ENCODE results near the gene CPA5. TPM values are rescaled to one million over a fixed set of nuclear protein-coding genes. Genes with fewer than 3 reads are reported as not detected.

Gene CPA5
- total RNA-seq, 1 donor from 2014 or later = not detected

DNA sequence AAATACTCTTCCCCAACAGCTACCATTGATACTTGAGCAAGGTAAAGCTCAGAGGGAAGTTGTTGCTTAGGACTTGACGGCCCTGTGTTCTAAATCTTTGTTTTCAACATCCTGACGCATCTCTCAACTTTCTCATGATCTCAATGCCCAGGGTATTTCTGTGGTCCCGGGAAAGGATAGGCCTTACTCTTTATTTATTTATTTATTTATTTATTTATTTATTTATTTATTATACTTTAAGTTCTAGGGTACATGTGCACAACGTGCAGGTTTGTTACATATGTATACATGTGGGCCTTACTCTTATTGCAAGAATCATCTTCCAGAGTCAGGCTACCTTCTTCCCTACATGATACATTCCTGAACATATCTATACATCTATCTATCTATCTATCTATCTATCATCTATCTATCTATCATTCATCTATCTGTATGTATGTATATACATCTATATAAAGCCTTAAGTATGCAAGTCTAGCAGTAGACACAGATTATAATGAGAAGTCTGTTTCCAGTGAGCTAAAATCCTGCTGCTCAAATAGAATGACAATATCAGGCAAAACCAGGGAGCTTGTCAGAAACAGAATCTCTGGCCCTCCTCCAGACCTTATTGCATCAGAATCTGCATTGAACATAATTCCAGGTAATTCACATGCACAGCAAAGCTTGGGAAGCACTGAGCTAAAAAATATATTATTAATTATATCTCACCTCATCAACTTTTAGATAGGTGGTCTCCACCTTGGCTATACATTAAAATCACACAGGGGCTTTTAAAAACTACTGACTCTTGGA is 12.2 kb upstream of the CPA5 start:
- no peak overlapping the region for H3K4me3 ChIP-seq
- H3K27me3 ChIP-seq = no peaks in the 10 kb centered on the region
- no peaks in the 10 kb centered on the region for H3K36me3 ChIP-seq
- no peaks in the 10 kb centered on the region for H3K9me3 ChIP-seq
- no peak overlapping the region for H3K27ac ChIP-seq
- H3K4me1 ChIP-seq = no peaks in the 10 kb centered on the region
- TF ChIP-seq, protein P1, sequence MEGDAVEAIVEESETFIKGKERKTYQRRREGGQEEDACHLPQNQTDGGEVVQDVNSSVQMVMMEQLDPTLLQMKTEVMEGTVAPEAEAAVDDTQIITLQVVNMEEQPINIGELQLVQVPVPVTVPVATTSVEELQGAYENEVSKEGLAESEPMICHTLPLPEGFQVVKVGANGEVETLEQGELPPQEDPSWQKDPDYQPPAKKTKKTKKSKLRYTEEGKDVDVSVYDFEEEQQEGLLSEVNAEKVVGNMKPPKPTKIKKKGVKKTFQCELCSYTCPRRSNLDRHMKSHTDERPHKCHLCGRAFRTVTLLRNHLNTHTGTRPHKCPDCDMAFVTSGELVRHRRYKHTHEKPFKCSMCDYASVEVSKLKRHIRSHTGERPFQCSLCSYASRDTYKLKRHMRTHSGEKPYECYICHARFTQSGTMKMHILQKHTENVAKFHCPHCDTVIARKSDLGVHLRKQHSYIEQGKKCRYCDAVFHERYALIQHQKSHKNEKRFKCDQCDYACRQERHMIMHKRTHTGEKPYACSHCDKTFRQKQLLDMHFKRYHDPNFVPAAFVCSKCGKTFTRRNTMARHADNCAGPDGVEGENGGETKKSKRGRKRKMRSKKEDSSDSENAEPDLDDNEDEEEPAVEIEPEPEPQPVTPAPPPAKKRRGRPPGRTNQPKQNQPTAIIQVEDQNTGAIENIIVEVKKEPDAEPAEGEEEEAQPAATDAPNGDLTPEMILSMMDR (IDR thresholded peaks at IDR 0.05) = no peak
- TF ChIP-seq POLR2AphosphoS5 (IDR thresholded peaks at IDR 0.05; ENCODE audit: insufficient read depth in 1 of 2, low read depth in 1 of 2) (no peak), POLR2A (IDR thresholded peaks at IDR 0.05) (no peak)
- intact Hi-C loops (cut with DNase I) = no loop called here
- DNase-seq (ENCODE audit: extremely low spot score in 2 of 2) = no peak

DNA sequence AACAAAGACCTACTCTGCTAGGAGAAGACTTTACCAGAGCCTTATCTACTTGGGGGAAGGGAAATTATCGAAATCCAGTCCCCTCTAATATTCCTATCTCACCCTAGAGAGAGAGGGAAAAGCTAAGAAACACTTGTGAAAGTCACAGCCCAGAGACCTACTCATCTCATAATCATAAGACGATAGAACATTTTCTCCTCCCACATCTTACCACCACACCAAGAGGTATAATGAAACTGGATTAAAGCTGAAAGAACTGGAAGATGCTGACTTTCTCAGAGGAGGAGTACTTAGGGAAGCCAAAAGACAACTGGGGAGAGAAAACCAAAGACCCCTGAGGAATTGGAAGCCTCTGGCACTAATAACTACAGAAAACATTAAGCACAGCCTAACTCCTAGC is 10.8 kb upstream of the CPA5 start:
- TF ChIP-seq POLR2A (IDR thresholded peaks at IDR 0.05) (no peak), POLR2AphosphoS5 (IDR thresholded peaks at IDR 0.05; ENCODE audit: insufficient read depth in 1 of 2, low read depth in 1 of 2) (no peak)
- TF ChIP-seq, protein P1 (IDR thresholded peaks at IDR 0.05) = no peak
- Histone ChIP-seq H3K9me3 (no peaks in the 10 kb centered on the region), H3K4me3 (no peak overlapping the region), H3K36me3 (no peaks in the 10 kb centered on the region), H3K4me1 (no peaks in the 10 kb centered on the region), H3K27me3 (no peaks in the 10 kb centered on the region), H3K27ac (no peak overlapping the region)
- intact Hi-C loops (cut with DNase I) = no loop called here
- DNase-seq (ENCODE audit: extremely low spot score in 2 of 2) = no peak

DNA sequence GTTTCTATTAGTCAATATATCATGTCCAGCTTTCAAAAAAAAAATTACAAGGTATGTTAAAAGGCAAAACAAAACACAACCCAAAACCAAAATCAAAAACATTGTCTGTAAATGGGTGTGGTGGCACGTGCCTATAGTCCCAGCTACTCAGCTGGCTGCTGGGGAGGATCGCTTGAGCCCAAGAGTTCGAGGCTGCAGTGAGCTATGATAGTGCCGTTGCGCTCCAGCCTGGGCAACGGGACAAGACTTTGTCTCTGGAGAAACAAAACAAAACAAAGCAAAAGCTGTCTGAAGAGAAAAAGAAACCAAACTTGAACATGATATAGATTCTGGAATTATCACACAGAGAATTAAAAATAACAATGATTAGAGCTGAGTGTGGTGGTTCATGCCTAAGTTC is 10.3 kb upstream of the CPA5 start:
- no peak for DNase-seq (ENCODE audit: extremely low spot score in 2 of 2)
- H3K27ac ChIP-seq = no peak overlapping the region
- TF ChIP-seq POLR2A (IDR thresholded peaks at IDR 0.05) (no peak), POLR2AphosphoS5 (IDR thresholded peaks at IDR 0.05; ENCODE audit: insufficient read depth in 1 of 2, low read depth in 1 of 2) (no peak)
- TF ChIP-seq, protein P1 (IDR thresholded peaks at IDR 0.05) = no peak
- H3K4me1 ChIP-seq = no peaks in the 10 kb centered on the region
- no peaks in the 10 kb centered on the region for H3K9me3 ChIP-seq
- H3K36me3 ChIP-seq = no peaks in the 10 kb centered on the region
- intact Hi-C loops (cut with DNase I) = no loop called here
- H3K27me3 ChIP-seq = no peaks in the 10 kb centered on the region
- H3K4me3 ChIP-seq = no peak overlapping the region

DNA sequence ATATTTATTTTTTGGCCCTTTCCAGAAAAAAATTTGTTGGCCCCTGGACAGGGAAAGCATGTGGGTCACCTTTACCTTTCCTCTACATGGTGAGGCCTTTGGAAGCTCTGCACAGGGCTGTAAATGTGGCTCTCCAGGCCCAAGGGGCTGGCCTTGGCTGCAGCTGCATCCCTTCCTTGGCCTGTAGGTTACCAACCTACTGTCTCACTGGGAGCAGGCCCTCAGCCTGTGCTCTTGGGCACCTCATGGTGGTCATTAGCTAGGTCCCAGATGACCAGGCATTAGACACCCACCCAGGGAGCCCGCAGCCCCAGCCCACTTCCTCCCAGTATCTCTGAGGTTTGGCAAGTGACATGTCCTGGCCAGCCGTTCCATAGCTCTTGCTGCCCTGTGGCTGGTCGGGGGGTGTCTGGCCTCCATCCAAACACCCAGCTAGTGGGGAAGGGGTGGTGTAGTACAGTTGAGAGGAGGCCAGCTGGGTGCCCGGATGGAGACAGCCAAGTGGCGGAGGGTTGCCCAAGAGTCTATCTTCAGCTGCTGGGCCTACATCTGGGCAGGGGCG is 7.1 kb upstream of the CPA5 start:
- Histone ChIP-seq H3K27ac (no peak overlapping the region), H3K27me3 (no peaks in the 10 kb centered on the region), H3K4me1 (no peaks in the 10 kb centered on the region), H3K4me3 (no peak overlapping the region), H3K9me3 (no peaks in the 10 kb centered on the region), H3K36me3 (no peaks in the 10 kb centered on the region)
- intact Hi-C loops (cut with DNase I) = no loop called here
- TF ChIP-seq POLR2AphosphoS5 (IDR thresholded peaks at IDR 0.05; ENCODE audit: insufficient read depth in 1 of 2, low read depth in 1 of 2) (no peak), POLR2A (IDR thresholded peaks at IDR 0.05) (no peak)
- TF ChIP-seq, protein P1 (IDR thresholded peaks at IDR 0.05) = no peak
- no peak for DNase-seq (ENCODE audit: extremely low spot score in 2 of 2)

DNA sequence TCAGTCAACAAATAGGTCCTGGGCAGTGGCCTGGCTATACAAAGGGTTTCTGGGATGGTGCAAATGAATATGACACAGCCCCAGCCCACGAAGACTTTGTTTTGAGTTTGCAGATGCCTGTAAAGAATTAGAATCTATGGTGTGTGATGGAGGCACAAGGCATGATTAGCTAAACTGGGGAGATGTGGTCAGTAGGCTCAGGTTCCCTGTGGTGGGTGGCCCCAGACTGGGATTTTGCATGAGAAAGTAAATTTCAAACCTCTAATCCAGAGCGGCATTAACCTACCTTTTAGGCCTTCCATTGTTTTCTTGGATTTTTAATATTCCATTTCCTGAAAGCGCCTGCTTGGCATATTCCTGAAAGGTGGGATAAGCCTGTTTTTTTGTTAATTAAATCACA is 6.4 kb upstream of the CPA5 start:
- intact Hi-C loops (cut with DNase I) = no loop called here
- TF ChIP-seq POLR2AphosphoS5 (IDR thresholded peaks at IDR 0.05; ENCODE audit: insufficient read depth in 1 of 2, low read depth in 1 of 2) (no peak), POLR2A (IDR thresholded peaks at IDR 0.05) (no peak)
- TF ChIP-seq, protein P1 (IDR thresholded peaks at IDR 0.05) = no peak
- H3K4me1 ChIP-seq = no peaks in the 10 kb centered on the region
- H3K27me3 ChIP-seq = no peaks in the 10 kb centered on the region
- H3K4me3 ChIP-seq = no peak overlapping the region
- H3K9me3 ChIP-seq = no peaks in the 10 kb centered on the region
- no peak for DNase-seq (ENCODE audit: extremely low spot score in 2 of 2)
- no peaks in the 10 kb centered on the region for H3K36me3 ChIP-seq
- no peak overlapping the region for H3K27ac ChIP-seq

Data from vagina (tissue), 2 donors.